Measurements from ENCODE around the gene MRPS22. TPM values are rescaled to one million over a fixed set of nuclear protein-coding genes. Genes with fewer than 3 reads are reported as not detected.

The MRPS22 gene
- total and polyA plus RNA-seq, 9 of the 15 experiments (the other 6 are each of a cell fraction or from before 2014, with no cell fraction given) = 148 to 397 (median 229) TPM

DNA sequence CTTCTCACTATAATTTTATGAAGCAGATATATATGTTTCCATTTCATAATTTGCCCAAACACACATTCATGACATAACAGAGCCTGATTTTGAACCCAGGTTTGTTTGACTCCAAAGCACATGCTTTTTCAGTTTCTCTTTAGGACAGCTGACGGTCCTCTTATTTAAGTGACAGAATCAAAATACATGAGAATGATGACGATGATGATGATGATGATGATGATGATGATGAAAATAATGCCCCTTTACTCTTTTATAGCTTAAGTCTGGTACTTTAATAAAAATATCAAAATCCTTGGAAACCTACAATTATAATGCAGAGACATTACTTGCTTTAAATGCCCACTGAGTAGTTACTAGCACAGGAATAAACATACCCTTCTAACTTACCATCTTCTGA lies 30.3 kb downstream of the MRPS22 start (continued):
- no peak for TF ChIP-seq ZNF197 (CRISPR knock-in tag; IDR thresholded peaks at IDR 0.05; ENCODE audit: low read depth)
- TF ChIP-seq HCFC1 (IDR thresholded peaks at IDR 0.05; ENCODE audit: low read depth, low read length) = no peak
- TF ChIP-seq HMGN3 (IDR thresholded peaks at IDR 0.05; ENCODE audit: borderline replicate concordance, extremely low read depth, insufficient read length, low read depth, low read length) = no peak
- TF ChIP-seq GTF2E2 (tag; IDR thresholded peaks at IDR 0.05) = no peak
- no peak for TF ChIP-seq HNRNPK (IDR thresholded peaks at IDR 0.05; ENCODE audit: low read depth, low read length, poor library complexity, severe bottlenecking)
- no peak for TF ChIP-seq ZFX (CRISPR knock-in tag; IDR thresholded peaks at IDR 0.05)

DNA sequence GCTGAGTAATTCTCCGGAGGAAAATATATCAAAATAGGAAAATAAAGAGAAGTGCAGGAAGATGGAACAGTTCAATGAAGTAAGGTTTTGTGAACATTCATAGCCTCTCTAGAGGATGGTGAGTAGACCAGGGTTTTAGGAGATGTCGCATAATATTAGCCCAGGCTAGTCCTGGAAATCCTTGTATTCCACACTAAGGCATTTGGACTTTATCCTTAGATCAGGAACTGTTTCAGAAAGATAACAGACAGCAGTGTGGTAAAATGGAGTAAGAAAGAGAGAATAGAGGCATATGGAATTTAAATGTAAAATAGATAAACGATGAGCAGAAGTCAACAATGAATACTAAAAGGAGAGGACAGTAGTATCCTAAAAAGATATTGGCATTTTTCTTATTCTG lies 33.6 kb downstream of the MRPS22 start:
- CTCF ChIA-PET (ENCODE audit: low intra/inter-chr PET ratio) = no interaction called here

More for the DNA sequence above, 33.6 kb downstream of the MRPS22 start:
- no peaks in the 10 kb centered on the region; a peak in 2 of 5 replicates for H3K4me1 ChIP-seq (replicated peaks in 1 of 2; ENCODE audit: control insufficient read depth in 2 of 2, insufficient read depth in 2 of 2, low read length in 2 of 2)
- H3K4me2 ChIP-seq (ENCODE audit: insufficient read depth, low read length) = no peak overlapping the region
- DNase-seq (ENCODE audit: extremely low read depth in 1 of 4, low spot score in 3 of 4) = no peak
- H3K9me1 ChIP-seq (ENCODE audit: control insufficient read depth, insufficient read depth, low read length) = no peaks in the 10 kb centered on the region
- H4K20me1 ChIP-seq (replicated peaks; ENCODE audit: control insufficient read depth, insufficient read depth, low read length) = 0 out of 2 replicates have a peak, but pooled peaks cover 3% of the 10 kb centered on the region
- H3K9ac ChIP-seq (ENCODE audit: insufficient read depth in 1 of 2, low read depth in 2 of 2, low read length in 2 of 2) = no peak overlapping the region
- 66% methylated on average over 3 of the region's 3 CpGs for WGBS (ENCODE audit: insufficient coverage, low coverage, missing lambda C conversion rate)
- no peak overlapping the region for H3K27ac ChIP-seq (ENCODE audit: extremely low read depth, low read depth, low read length)
- no peak overlapping the region for H3K4me3 ChIP-seq
- intact Hi-C loops (cut with micrococcal nuclease) (no loop called here), in situ Hi-C loops (cut with MboI) (no loop called here)
- H3K9me3 ChIP-seq (replicated peaks; ENCODE audit: control insufficient read depth, insufficient read depth, low read depth, low read length) = no peaks in the 10 kb centered on the region
- POLR2A ChIA-PET = no interaction called here
- no TSS peak for BruUV-seq (replicated peaks)
- FAIRE-seq = no peak
- TF ChIP-seq, protein P1, sequence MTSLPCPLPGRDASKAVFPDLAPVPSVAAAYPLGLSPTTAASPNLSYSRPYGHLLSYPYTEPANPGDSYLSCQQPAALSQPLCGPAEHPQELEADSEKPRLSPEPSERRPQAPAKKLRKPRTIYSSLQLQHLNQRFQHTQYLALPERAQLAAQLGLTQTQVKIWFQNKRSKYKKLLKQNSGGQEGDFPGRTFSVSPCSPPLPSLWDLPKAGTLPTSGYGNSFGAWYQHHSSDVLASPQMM (CRISPR knock-in tag; IDR thresholded peaks at IDR 0.05) = no peak
- TF ChIP-seq ARID1B (IDR thresholded peaks at IDR 0.05) = 0 out of 2 replicates have a peak, but pooled peaks have one; percentile 10
- TF ChIP-seq CBFA2T3 (IDR thresholded peaks at IDR 0.05) = peak; percentile 10; the same call in 1 of the 2 replicates
- no peak for TF ChIP-seq SETDB1 (IDR thresholded peaks at IDR 0.05; ENCODE audit: low read length)
- TF ChIP-seq CHD1 (IDR thresholded peaks at IDR 0.05; ENCODE audit: low read length) = no peak
- no peak for TF ChIP-seq SAP30 (IDR thresholded peaks at IDR 0.05; ENCODE audit: borderline replicate concordance, insufficient read depth, low read depth, low read length, poor library complexity, severe bottlenecking)
- no peak for TF ChIP-seq SMARCA5 (IDR thresholded peaks at IDR 0.05)
- TF ChIP-seq POLR2AphosphoS5 (IDR thresholded peaks at IDR 0.05; ENCODE audit: control insufficient read depth, insufficient read depth, low read depth, low read length) = no peak
- no peak for TF ChIP-seq ZNF253 (CRISPR knock-in tag; conservative IDR thresholded peaks at IDR 0.05)
- no peak for TF ChIP-seq KHSRP (IDR thresholded peaks at IDR 0.05)
- peaks cover 90% of the 10 kb centered on the region for H3K36me3 ChIP-seq (ENCODE audit: control insufficient read depth, insufficient read depth, low read length)
- no peaks in the 10 kb centered on the region for H3K27me3 ChIP-seq (ENCODE audit: control insufficient read depth in 2 of 2, insufficient read depth in 2 of 2, low read length in 2 of 2)
- no peak overlapping the region for H2AFZ ChIP-seq (ENCODE audit: low read depth, low read length)
- H3K79me2 ChIP-seq (ENCODE audit: control insufficient read depth, insufficient read depth, low read length) = peaks cover 27% of the 10 kb centered on the region
- no peak for ATAC-seq
